Peyer's patch (tissue), 4 donors: ENCODE measurements around the gene TCF15.

Source experiments
- POLR2A ChIP-seq, 2 donors: fragments of 450-650 bp; IDR thresholded peaks; one replicate each; pipeline ENCODE4 v1.5.1; 2017; ENCODE audit warnings: antibody characterized with exemption in 2 of 2, mild to moderate bottlenecking in 2 of 2, moderate library complexity in 2 of 2
- TF ChIP-seq, protein P1 (sequence below), 6 experiments: fragments of 450-650 bp in 4 of 6; fragments of 200-600 bp in 2 of 6; sonication (generic) in 1 of 6; IDR thresholded peaks; one replicate each; pipeline ENCODE4 v1.5.1; 2017 to 2019; ENCODE audit warnings: antibody characterized with exemption in 6 of 6, mild to moderate bottlenecking in 3 of 6, moderate library complexity in 1 of 6

DNA sequence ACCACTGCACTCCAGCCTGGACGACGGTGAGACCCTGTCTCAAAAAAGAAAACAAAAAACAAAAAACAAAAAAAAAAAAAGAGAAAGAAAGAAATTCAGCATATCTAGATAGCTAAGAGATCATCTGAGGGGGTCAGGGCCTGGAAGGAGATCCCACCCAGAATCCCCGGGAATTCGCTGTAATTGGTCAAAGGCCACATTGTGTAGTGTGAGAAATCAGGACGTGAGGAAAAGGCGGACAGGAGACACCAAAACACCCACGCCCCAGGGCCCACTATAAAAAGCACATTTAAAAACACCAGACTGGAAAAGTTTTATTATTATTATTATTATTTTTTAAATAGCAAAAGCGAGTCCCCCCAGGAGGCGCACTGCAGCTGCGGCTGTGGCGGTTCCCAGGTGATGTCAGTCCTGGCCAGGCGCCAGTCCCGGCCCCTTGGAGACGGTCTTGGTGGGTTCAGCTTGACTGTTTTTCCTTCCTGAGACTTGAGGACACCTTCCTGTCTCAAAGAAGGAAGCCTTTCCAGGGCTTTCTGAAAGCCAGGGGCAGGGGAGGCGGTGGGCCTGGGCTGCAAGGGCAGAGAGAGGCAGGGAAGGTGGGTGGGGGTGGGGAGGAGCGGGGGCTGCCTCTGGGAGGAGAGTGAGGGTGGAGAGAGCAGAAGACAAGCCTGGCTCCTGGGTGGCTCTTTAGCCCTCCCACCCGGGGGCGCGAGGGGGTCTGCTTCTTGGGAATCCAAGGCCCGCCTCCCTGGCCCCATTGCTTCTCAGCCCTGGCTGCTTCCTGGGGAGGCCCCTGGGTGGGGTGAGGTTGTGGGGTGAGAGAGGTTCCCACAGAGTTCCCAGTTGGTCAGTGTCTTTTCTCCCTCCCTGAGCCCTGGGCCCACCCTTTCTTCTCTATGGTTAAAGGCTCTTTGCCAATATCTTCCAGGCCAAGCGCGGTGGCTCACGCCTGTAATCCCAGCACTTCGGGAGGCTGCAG is 14.5 kb downstream of the TCF15 start:
- TF ChIP-seq, protein P1, sequence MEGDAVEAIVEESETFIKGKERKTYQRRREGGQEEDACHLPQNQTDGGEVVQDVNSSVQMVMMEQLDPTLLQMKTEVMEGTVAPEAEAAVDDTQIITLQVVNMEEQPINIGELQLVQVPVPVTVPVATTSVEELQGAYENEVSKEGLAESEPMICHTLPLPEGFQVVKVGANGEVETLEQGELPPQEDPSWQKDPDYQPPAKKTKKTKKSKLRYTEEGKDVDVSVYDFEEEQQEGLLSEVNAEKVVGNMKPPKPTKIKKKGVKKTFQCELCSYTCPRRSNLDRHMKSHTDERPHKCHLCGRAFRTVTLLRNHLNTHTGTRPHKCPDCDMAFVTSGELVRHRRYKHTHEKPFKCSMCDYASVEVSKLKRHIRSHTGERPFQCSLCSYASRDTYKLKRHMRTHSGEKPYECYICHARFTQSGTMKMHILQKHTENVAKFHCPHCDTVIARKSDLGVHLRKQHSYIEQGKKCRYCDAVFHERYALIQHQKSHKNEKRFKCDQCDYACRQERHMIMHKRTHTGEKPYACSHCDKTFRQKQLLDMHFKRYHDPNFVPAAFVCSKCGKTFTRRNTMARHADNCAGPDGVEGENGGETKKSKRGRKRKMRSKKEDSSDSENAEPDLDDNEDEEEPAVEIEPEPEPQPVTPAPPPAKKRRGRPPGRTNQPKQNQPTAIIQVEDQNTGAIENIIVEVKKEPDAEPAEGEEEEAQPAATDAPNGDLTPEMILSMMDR (IDR thresholded peaks at IDR 0.05): no peak
- no peak for TF ChIP-seq POLR2A (IDR thresholded peaks at IDR 0.05)
